NOMO-1 treated with DMSO at 0.1 percent for 48 hours (cell line): ENCODE results near the gene ATE1.
"Not testable (repeated sequence)": the region's sequence is repeated elsewhere in the genome, so short reads cannot be mapped to it uniquely, and the experiment has no call there.

ENCODE experiments used
- DNase-seq: peaks from one replicate; lab custom pipeline; 2025; ENCODE audit not compliant: unreplicated experiment; lab: John Stamatoyannopoulos, UW

The ATE1 gene

DNA sequence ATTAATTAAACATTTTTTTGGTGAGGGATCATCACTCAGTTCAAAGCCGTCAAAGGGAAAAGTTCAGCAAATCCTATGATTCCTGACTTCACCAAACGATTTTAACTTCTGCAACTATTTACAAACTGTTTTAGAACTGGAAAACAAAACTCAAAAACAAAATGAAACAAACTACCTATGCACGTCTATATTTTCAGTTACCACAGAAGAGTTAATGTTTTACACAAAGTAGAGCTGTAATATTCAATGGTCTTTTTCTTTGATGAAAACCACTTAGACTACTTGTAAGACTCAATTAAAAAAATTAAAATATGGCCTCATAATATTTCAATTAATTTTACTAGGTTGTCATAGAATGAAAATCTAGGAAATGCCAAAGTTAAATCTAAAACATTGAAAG, 131.5 kb downstream of the ATE1 start:
- no peak for DNase-seq

DNA sequence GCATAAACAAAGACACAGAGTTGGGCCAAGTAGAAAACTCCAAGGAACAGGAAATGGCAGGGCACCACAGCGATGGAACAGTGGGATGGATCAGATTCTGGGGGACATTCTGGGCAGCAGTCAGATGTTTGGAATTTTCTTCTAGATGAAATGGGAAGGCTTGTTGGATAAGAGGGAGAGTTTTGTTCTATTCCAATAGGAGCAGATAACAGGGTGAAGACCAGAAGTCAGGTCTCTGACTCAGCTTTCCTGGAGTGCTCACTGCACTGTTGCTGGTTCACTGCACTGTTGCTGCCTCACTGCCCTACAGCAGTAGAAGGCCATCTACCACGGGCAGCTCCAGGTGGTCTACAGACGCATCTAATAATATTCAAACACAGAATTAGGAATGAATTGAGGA, 135.6 kb downstream of the ATE1 start:
- DNase-seq = no peak

DNA sequence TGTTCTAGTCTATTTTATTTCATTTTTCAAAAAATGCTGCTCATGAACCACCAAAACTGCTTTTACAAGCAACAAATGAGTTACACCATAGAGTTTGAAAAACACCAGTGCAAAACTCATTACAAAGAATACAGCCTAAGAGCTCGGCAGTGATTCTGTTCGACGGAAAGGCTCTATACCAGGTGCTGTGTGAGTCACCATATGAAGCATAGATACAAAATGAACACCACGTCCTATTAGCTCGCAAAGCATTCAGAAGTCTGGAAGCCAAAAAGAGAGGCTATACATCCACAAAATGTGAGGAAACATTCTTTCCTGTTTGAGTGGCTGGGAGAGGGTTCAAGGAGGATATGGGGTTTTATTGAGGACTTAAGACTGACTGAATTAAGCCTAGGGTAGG, 136.1 kb downstream of the ATE1 start:
- no peak for DNase-seq

DNA sequence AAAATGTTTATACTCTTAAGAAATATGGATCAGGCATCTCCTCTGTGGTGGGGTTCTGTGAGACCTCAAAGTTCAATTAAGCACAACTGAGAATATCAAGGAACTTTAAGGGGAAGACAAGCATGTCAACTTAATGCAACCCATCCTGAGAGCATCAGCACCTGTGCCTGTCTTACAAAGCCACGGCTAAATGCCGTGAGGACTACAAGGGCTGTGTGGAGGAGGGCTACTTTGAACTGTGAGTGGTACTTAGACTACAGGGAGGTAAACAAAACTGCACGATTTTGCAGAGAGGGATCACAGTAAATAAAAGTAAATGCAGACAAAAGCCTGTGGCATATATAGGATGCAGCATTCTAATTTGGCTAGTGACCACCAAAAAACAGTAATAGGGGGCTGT, 139.1 kb downstream of the ATE1 start:
- no peak for DNase-seq

DNA sequence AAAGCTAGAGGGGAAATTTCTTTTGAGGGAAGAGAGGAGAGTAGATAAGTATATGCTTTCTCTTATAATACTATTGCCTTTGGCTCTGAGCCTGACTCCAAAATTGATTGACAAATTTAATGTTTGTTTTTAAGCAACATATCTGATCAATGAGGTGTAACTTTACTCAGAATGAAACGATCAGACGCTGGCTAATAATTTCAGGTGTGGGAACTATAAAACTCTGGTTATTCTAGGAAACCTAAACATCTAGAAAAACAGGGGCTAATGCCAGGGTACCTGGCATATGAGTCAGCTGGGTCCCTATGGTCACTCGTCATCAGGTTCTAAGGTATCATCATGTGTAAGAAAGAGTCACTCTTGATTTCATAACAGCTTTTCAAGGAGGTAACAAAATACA, 139.7 kb downstream of the ATE1 start:
- no peak for DNase-seq

DNA sequence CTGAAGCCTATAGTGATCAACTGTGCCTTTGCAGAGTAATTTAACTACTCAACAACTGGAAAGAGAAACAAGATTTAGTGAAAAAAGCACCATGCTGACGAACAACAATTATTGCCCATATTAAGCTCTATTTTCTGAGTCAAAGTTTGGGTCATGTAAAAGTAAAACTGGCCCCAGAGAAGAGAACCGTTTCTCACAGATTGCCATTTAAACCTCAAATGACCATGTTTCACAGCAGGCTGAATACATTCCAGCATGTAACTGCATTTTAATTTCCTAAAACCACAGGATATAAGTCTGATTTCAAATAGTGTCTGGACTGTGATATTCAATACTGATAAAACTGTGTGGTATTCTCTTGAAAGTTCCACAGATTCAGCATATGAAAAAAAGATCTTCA, 140.7 kb downstream of the ATE1 start:
- no peak for DNase-seq

DNA sequence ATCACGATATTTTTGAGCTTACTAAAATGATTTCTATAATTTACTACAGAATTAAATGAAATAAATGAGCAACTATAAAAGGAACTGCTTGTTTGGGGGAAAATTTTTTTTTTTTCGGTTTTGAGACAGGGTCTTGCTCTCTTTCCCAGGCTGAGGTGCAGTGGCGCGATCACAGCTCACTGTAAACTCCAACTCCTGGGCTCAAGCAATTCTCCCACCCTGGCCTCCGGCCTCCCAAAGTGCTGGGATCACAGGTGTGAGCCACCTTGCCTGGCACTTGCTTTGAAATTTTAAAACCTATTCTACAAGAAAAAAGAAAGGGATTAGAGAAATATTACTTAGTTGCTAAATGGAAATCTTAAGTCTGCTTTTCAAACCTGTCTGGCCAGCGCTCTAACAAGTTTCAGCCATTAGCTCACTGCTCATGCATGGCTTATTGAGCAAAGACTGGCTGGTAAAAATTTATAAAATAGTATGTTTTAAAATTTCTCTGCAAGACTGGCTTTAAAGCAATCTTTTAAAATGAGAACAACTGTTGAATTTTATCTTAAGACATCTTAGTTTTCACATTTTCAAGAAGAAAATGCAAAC, 144.0 kb downstream of the ATE1 start:
- no peak for DNase-seq

DNA sequence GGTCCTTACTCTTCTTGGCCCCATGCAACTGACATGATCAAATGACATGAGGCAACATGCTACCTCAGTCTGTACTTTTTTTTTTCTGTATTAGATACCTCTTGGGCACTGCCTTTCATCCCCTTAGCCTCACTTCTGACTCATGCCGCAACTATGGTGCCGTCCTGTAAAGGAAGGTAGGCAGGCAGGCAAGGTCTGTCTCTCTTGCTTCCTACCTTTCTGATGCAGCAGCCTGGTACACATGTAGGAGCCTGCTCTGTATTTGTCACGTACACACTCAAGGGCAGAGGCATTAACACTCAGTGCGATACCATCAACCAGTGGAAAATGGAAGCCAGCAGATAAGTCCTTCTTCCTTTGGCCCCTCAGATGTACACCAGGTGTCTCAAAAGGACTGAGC, 146.7 kb downstream of the ATE1 start:
- DNase-seq = no peak

DNA sequence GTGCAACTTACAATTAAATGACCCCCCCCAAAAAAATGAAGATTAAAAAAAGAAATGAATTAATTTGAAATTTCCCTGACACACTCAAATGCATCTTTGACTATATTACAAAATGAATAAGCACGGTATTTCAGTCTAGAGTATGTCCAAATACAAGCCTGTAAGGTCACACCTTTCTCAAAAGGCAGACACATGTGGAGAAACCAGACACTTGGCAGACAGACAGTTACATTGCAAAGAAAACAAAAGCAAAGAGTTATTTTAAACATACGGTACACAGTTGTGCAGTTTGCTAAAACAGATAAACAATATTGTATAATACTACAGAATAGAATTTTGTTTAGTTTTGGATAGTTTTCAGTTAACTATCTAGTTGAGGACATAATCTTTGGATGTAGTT, 153.0 kb downstream of the ATE1 start:
- DNase-seq = no peak

DNA sequence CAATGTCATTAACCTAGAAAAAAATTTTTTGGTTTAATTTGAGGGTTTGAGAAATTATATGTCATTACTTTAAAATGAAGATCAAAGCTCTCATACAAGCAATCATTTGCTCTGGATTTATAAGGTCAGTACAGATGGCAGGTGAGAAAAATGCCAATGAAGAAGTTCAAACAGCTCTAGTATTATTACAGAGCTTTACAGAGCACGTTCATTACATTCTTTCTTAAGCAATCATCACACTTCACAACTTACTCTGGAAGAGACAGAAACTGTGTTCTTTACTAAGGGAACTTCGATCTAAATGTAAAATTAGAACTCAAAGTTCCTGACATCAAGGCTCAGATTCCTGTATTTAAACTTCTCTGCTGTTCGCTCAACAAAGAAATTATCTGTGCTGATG, 153.4 kb downstream of the ATE1 start:
- DNase-seq = peak; percentile 52

DNA sequence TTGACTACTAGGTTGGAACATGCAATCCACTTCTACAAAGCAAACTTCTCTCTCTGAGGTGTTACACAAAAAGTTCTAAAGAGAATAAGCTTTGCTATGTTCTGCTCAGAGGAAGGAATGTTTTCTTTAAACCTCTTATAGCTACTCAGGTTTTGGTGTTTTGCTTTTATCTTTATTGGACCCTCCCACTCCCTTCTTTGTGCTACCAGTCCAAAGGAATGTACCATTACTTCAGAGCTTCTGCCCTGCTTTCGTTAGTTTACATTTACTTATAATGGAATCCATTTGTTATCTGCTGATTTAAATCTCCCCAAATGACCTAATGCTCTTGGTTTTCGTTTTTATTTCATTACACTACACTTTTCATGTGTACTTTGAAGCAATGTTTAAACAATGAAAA, 154.9 kb downstream of the ATE1 start:
- DNase-seq = no peak

DNA sequence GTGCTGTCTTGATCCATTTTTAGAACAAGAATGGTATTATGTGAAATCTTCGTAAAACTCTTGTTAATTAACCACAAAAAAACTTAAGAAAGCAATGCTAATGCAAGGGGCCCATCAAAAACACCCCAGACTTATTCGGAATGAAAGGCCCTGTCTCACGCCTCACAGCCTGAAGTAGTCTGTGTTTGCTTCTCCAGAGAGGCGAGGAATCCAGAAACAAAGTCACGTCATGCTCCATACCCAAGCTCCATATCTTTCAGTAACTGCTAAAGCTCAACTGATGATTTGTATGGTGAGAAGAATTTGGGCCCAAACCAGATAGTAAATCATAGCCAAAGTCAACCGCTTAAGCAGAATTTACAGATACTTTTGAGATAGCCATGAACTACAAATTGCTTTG, 155.4 kb downstream of the ATE1 start:
- DNase-seq = no peak

DNA sequence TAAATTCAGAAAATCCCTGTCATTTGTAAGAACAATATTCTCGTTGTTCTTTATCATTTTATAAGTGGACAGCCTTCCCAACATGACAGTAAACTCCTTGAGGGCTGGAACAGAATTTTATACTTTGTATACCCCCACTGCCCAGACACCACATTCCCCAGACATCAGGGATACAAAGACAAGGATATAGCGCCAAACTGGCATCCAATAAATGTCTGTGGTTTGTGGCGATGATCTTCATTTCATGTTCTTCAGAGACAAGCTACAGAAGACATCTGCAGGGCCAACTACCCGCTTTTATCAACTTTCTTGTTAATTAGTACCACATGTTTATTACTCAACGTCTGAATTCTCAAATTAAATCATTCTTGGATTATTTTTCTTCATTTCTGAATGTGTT, 155.9 kb downstream of the ATE1 start:
- no peak for DNase-seq

DNA sequence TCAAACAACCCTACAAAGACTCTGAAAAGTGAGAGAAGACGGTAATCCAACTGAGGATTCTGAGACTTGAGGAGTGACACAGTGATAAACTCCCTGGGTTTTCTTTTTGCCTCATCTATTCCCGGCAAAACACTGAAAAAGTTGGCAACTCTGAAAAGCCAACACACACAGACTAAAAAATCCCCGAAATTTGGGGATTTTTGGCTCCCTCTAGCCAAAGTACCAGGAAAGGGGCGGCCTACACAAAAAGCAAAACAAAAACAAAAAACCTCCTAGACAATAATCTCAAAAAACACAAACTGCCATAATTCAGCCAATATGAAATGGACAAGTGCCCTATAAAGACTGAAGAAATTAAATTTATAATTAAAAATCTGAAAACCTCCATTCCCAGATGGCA, 161.4 kb downstream of the ATE1 start:
- no peak for DNase-seq

DNA sequence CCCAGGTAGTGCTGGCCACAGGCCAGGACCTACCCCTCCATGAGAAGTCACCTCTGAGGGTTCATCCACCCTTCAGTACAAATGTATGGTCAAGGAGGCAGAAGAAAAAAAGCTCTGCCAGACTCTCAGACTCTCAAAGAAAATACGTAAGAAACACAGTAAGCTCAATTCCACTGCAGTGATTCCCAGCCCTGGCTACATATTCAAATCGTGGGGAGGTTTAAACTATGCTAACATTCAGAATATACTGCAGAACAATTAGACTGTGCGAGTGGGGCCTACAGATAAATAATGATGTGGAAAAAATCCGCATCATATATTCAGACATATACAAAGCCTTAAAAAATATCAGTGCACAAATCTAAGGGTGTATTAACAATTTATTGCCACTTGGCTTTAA, 162.6 kb downstream of the ATE1 start:
- DNase-seq = no peak

DNA sequence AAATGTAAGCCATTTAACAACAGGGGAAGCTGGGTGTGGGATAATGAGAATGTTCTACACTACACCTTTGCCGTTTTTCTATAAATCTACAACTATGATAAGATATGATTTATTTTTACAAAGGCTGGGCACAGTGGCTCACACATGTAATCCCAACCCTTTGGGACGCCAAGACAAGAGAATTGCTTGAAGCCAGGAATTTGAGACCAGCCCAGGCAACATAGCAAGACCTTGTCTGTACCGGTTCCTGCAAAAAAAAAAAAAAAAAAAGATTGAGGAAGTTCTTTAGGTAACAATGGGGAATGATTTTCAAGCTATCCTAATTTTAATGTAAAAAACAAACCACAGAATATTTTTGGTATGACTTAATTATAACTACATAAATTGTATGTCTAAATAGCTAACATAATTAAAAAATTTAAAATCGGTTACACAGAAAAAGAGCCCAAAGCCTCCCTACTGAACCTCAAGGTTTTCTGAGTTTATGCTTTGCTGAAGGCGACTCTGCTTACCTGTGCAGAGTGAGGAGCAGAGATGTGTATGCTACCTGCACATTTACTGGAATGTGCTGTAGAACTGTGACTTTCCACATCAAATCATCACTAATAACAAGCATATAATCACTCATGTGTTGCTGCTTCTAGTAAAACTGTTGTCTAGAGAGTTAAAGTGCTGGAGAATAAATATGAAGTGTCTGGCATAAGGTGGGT, 163.4 kb downstream of the ATE1 start:
- no peak for DNase-seq

DNA sequence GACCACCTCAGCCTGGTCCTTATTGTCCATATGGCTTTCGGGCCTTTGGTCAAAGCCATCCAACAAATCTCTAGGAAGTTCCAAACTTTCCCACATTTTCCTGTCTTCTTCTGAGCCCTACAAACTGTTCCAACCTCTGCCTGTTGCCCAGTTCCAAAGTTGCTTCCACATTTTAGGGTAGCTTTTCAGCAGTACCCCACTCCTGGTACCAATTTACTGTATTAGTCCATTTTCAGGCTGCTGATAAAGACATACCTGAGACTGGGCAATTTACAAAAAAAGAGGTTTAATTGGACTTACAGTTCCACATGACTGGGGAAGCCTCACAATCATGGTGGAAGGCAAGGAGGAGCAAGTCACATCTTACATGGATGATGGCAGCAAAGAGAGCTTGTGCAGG, 170.6 kb downstream of the ATE1 start:
- DNase-seq = not testable (repeated sequence)

DNA sequence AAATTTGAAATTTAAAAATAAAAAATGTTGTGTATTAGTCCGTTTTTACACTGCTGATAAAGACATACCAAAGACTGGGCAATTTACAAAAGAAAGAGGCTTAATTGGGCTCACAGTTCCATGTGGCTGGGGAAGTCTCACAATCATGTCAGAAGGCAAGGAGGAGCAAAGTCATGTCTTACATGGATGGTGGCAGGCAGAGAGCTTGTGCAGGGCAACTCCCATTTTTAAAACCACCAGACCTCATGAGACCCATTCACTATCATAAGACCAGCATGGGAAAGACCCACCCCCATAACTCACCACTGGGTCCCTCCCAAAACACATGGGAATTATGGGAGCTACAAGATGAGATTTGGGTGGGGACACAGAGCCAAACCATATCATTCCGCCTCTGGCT, 172.3 kb downstream of the ATE1 start:
- not testable (repeated sequence) for DNase-seq

DNA sequence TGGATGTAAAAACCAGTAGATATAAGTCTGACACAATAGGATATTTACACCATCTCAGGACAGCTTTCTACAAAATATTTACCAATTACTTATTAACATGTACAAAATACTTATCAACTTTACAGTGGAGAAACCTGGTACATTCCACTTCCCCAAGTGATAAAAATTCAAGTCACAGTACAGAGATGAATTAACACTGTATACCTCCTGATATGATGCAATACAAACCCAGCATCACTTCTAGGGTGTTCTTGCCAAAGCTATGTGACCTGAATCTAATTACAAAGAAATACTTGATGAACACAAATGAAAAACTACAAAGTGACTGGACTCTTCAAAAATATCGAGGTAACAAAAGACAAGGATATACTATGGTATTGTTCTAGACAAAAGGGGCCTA, 173.2 kb downstream of the ATE1 start:
- DNase-seq = no peak

DNA sequence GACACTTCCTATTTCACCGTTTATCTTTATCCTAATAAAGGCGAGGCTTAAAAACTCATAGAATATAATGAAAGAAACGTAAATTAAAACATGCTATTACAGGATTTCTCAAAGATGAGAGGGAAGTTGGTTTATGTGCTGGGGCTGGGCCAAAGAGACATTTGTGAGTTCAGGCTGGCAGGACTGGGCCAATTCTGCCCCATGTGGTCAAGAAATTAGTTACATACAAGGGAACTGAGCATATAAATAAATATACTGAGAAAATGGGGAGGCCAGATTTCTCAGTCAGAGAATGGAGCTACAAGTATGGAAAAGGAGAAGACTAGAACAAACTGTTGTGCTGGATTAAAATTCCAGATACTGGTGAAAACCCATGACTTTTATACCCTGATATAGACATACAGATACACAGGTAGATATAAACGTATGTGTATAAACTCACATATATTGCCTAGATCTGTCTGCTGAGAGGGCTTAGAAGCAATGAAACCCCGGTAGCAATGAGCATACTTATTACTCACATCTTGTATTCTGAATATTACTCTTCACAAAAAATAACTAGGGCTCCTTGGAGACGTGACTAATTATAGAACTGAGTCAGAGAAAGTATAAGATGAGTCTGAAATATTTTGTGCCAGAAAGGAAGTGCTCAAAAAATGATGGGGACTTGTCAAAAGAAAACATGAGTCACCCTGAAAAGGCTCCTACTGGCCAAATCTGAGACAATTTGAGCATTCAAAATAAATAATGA, 173.9 kb downstream of the ATE1 start:
- peak; percentile 38 for DNase-seq

DNA sequence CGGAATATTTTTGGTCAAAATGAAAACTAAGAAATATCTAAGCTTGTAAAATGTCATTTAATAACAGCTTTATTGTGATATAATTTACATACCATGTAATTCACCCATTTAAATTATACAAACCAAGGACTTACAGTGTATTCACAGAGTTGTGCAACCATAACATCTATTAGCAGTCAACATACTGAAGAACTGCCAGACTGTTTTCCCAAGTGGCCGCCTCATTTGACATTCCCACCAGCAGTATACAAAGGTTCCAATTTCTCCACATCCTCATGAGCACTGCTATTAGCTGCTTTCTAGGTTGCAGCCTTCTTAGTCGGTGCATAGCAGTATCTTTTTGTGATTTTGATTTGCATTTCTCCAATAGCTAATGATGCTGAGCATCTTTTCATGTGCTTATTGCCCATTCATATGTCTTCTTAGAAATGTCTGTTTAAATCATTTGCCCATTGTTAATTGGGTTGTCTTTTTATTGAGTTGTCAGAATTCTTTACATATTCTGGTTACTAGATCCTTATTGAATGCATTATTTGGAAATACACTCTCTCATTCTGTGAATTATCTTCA, 176.6 kb downstream of the ATE1 start:
- no peak for DNase-seq

DNA sequence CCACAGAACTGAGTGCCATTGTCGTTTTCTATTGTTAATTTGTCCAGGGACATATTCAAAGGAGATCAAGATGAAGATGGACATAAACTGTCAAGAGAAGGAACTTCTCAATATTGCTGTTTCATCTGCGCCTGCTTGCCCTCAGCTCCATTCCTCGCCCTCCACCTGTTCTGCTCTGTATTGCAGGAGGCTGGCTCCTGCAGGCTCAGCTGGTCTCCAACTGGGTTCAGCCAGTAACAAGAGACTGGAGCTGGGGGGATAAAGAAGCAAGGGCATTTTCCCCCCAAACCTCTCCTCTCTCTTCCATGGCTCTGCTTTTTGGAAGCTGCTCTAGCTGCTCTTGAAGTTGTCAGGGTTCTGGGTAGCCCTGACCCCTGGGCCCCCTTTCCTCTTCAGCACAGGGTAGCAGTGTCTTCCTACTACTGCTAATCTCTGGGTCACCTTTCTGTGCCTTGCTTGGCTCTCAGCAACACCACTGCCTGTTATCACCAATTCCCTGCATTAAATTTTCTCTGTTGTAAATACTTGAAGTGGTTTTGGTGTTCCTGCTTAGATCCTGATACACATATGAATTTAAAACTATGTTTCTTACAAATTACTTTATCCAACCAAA, 180.6 kb downstream of the ATE1 start:
- no peak for DNase-seq
